K562 (cell line): ENCODE results near the gene BSDC1. TPM values are rescaled to one million over a fixed set of nuclear protein-coding genes. Genes with fewer than 3 reads are reported as not detected.

Source experiments
- CREB3L1 ChIP-seq: fragments of 450-650 bp; IDR thresholded peaks from 2 replicates; pipeline ENCODE4 v1.6.1; 2014; ENCODE audit warnings: low read depth, mild to moderate bottlenecking, moderate library complexity, borderline replicate concordance
- HDAC2 ChIP-seq: fragments of 450-650 bp; IDR thresholded peaks from 2 replicates; pipeline ENCODE4 v1.6.1; 2016; ENCODE audit warnings: mild to moderate bottlenecking
- HMG20A ChIP-seq: fragments of 450-650 bp; formaldehyde crosslinking; conservative IDR thresholded peaks from 2 replicates; pipeline ENCODE4 v1.4.0; 2020; ENCODE audit warnings: mild to moderate bottlenecking, mixed read lengths
- MAFG ChIP-seq: fragments of 450-650 bp; conservative IDR thresholded peaks from 2 replicates; pipeline ENCODE4 v1.6.1; 2016; ENCODE audit warnings: missing genetic modification characterization, missing compliant biosample characterization
- MITF ChIP-seq: IDR thresholded peaks from 2 replicates; pipeline ENCODE4 v1.6.1; 2014; ENCODE audit warnings: antibody characterized with exemption
- NFATC3 ChIP-seq: fragments of 450-650 bp; IDR thresholded peaks from 2 replicates; pipeline ENCODE4 v1.6.1; 2017; ENCODE audit warnings: mild to moderate bottlenecking
- NR2C2 ChIP-seq, 2 experiments: fragments of 200-800 bp in 1 of 2; sonication (Bioruptor generic) in 1 of 2; sonication (generic) in 1 of 2; formaldehyde crosslinking in 1 of 2; IDR thresholded peaks; 2 replicates each; pipeline versions ENCODE4 v1.6.1 to v1.8.0; 2016 to 2022; ENCODE audit warnings: mild to moderate bottlenecking in 1 of 2, missing compliant biosample characterization in 1 of 2, missing genetic modification characterization in 1 of 2, missing genetic modification reagents in 1 of 2
- NRF1 ChIP-seq, 2 experiments: fragments of 450-650 bp; IDR thresholded peaks in 1 of 2; conservative IDR thresholded peaks in 1 of 2; 2 replicates each; pipeline ENCODE4 v1.6.1; 2014; ENCODE audit warnings: mild to moderate bottlenecking in 2 of 2
- RBBP5 ChIP-seq: fragments of 200-600 bp; sonication (generic); IDR thresholded peaks from 2 replicates; pipeline ENCODE4 v1.6.1; 2012; ENCODE audit warnings: borderline replicate concordance, mild to moderate bottlenecking, low read length, control low read depth, inconsistent platforms; ENCODE audit not compliant: insufficient read depth, poor library complexity, severe bottlenecking
- SLC30A9 ChIP-seq: fragments of 250-450 bp; sonication (Bioruptor Pico); IDR thresholded peaks from 2 replicates; pipeline ENCODE4 v1.8.0; 2022; ENCODE audit warnings: mild to moderate bottlenecking, moderate library complexity
- TBP ChIP-seq: optimal IDR thresholded peaks from 2 replicates; pipeline ENCODE3; 2011; ENCODE audit warnings: low read depth, low read length, improper control_type of control experiment
- TEAD4 ChIP-seq, 2 experiments: sonication (generic) in 1 of 2; formaldehyde crosslinking in 1 of 2; IDR thresholded peaks; 2 replicates each; pipeline versions ENCODE4 v1.6.1 to v1.8.0; 2012 to 2022; ENCODE audit warnings: borderline replicate concordance in 1 of 2, inconsistent platforms in 1 of 2, low read length in 1 of 2, mild to moderate bottlenecking in 1 of 2, missing genetic modification reagents in 1 of 2
- ZBTB11 ChIP-seq, 3 experiments: fragments of 200-800 bp in 1 of 3; fragments of 250-450 bp in 1 of 3; fragments of 450-650 bp in 1 of 3; sonication (Bioruptor Pico) in 1 of 3; sonication (Bioruptor generic) in 1 of 3; formaldehyde crosslinking in 1 of 3; IDR thresholded peaks; 2 replicates each; pipeline versions ENCODE4 v1.6.1 to v1.8.0; 2016 to 2022; ENCODE audit warnings: mild to moderate bottlenecking in 2 of 3, missing genetic modification characterization in 2 of 3, missing compliant biosample characterization in 1 of 3, moderate library complexity in 1 of 3
- ZKSCAN3 ChIP-seq: fragments of 250-450 bp; sonication (Bioruptor Pico); IDR thresholded peaks from 2 replicates; pipeline ENCODE4 v1.4.0; 2020
- ZNF384 ChIP-seq: IDR thresholded peaks from 2 replicates; pipeline ENCODE4 v1.6.1; 2012; ENCODE audit warnings: low read depth, low read length, improper control_type of control experiment
- ZNF398 ChIP-seq: fragments of 250-450 bp; sonication (Bioruptor Pico); IDR thresholded peaks from 2 replicates; pipeline ENCODE4 v1.8.0; 2021; ENCODE audit warnings: moderate library complexity, mild to moderate bottlenecking, inconsistent platforms
- ZNF644 ChIP-seq: fragments of 200-800 bp; sonication (Bioruptor generic); IDR thresholded peaks from 2 replicates; pipeline ENCODE4 v1.6.1; 2016; ENCODE audit warnings: low read depth, missing genetic modification characterization, missing compliant biosample characterization
- ZNF75A ChIP-seq: fragments of 450-650 bp; formaldehyde crosslinking; IDR thresholded peaks from 2 replicates; pipeline ENCODE4 v1.4.0; 2020; ENCODE audit warnings: mild to moderate bottlenecking
- polyA plus RNA-seq, 8 experiments: library from polyadenylated mRNA; depleted of rRNA in 4 of 8; stranded (reverse) in 5 of 8; unstranded in 3 of 8; fragments of >200 nt; fragmentation: Nextera tagmentation in 2 of 8; fragmentation: Illumina TruSeq in 1 of 8; extraction: Ambion mirVana in 2 of 8; extraction: Trizol in 1 of 8; gene quantifications; 2 replicates each; pipeline versions ENCODE4 v1.2.1 to v1.2.3, GENCODE V29; 2011 to 2014; ENCODE audit warnings: inconsistent platforms in 1 of 8, missing spikeins in 1 of 8
- total RNA-seq, 7 experiments: library from RNA; depleted of rRNA in 6 of 7; stranded (reverse); fragments of >200 nt in 6 of 7; fragmentation: Illumina TruSeq in 2 of 7; extraction: Trizol in 2 of 7; gene quantifications; 2 replicates each; pipeline versions ENCODE4 v1.2.1 to v1.2.3, GENCODE V29; 2011 to 2021; ENCODE audit warnings: low replicate concordance in 1 of 7

Gene BSDC1
- total and polyA plus RNA-seq, 9 of the 15 experiments (the other 6 are each of a cell fraction or from before 2014, with no cell fraction given): 10.2 to 96.8 (median 73.1) TPM

DNA sequence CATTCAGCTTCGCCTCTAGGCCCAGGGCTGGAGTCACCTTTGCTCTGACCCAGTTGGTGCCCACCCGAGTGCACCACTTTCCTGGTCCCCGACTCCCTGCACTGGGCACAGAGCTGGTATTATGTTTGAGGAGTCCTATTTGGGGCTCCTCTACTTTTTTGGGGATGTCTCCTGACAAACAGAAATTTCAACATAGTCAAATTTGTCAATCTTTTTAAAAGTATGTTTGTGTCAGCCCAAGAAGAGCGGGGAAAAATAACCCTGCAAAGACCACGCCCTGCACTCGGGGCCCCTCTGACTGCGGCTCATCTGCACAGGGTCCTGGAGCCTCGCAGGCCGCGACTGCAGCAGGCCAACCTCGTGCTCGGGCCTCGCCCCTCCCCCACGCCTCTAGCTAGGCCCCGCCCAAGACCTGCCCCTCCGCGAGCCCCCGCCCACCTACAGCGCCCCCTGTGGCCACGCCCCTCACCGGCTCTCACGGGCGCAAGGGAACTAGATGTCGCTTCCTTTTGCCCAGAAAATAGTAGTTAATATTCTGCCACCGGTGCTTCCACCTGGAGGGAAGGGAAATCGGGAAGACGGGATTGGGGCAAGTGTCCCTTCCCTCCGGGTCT lies 43.3 kb downstream of the BSDC1 start (continued):
- 0 out of 2 replicates have a peak, but pooled peaks have one; percentile 6 for TF ChIP-seq MAFG (tag)
- TF ChIP-seq HDAC2: peak; percentile 82; the same call in 1 of the 2 replicates
- no peak for TF ChIP-seq NR2C2 (CRISPR knock-in tag; IDR thresholded peaks at IDR 0.05)
- TF ChIP-seq NR2C2 (tag; IDR thresholded peaks at IDR 0.05): peak; percentile 33
- no peak for TF ChIP-seq RBBP5
- TF ChIP-seq TEAD4 (IDR thresholded peaks at IDR 0.05; ENCODE audit: low read length): peak; percentile 61
- TF ChIP-seq TEAD4 (CRISPR knock-in tag; IDR thresholded peaks at IDR 0.05; ENCODE audit: borderline replicate concordance): no peak
- TF ChIP-seq ZNF75A (CRISPR knock-in tag): no peak
- no peak for TF ChIP-seq ZNF384
- no peak for TF ChIP-seq TBP
- TF ChIP-seq HMG20A: no peak
- TF ChIP-seq NRF1 (conservative IDR thresholded peaks at IDR 0.05 in 1 of 2, IDR thresholded peaks at IDR 0.05 in 1 of 2): no peak
- no peak for TF ChIP-seq ZNF398 (CRISPR knock-in tag)
- TF ChIP-seq ZBTB11 (CRISPR knock-in tag; IDR thresholded peaks at IDR 0.05): peak in 1 of 3 experiments; percentile 80; a peak in 1 of 6 replicates
- peak; percentile 63; the same call in 1 of the 2 replicates for TF ChIP-seq MITF
- 0 out of 2 replicates have a peak, but pooled peaks have one; percentile 76 for TF ChIP-seq SLC30A9
- TF ChIP-seq ZNF644 (tag): peak; percentile 64; the same call in 1 of the 2 replicates
- TF ChIP-seq NFATC3: no peak
- no peak for TF ChIP-seq ZKSCAN3 (CRISPR knock-in tag)
- peak; percentile 53; the same call in 1 of the 2 replicates for TF ChIP-seq CREB3L1
